Transverse colon (tissue), 4 donors: ENCODE results near the gene CCL3.

Experiments used
- CTCF ChIP-seq, 5 experiments: fragments of 200-600 bp in 3 of 5; fragments of 450-650 bp in 2 of 5; sonication (generic) in 3 of 5; IDR thresholded peaks; 1 replicate in 2 of 5; 2 replicates in 3 of 5; pipeline ENCODE4 v1.5.1; 2016 to 2017; ENCODE audit warnings: antibody characterized with exemption in 5 of 5, inconsistent platforms in 3 of 5, mild to moderate bottlenecking in 2 of 5, moderate library complexity in 1 of 5
- POLR2A ChIP-seq: fragments of 450-650 bp; IDR thresholded peaks from one replicate; pipeline ENCODE4 v1.6.1; 2016; ENCODE audit warnings: antibody characterized with exemption, mild to moderate bottlenecking, moderate library complexity
- POLR2AphosphoS5 ChIP-seq, 3 donors: sonication (generic); formaldehyde crosslinking; IDR thresholded peaks; one replicate each; pipeline ENCODE4 v1.6.1; 2016; ENCODE audit warnings: antibody characterized with exemption in 3 of 3

- no peak for TF ChIP-seq POLR2A
- TF ChIP-seq CTCF (IDR thresholded peaks at IDR 0.05) = no peak
- TF ChIP-seq POLR2AphosphoS5 (IDR thresholded peaks at IDR 0.05) = no peak
Observed at GRCh38 chr17:36094746-36095145, 4.8 kb upstream of the CCL3 start.
